ENCODE data around the gene PLCL1. TPM values are rescaled to one million over a fixed set of nuclear protein-coding genes. Genes with fewer than 3 reads are reported as not detected.

Gene PLCL1
- total and polyA plus RNA-seq, 10 of the 15 experiments (the other 5 are each of a cell fraction or from before 2014, with no cell fraction given), result 0.03 to 1.5 (median 0.22) TPM

- TF ChIP-seq SRF (IDR thresholded peaks at IDR 0.05; ENCODE audit: low read depth in 2 of 2, low read length in 2 of 2) (no peak), MTA3 (IDR thresholded peaks at IDR 0.05; ENCODE audit: borderline replicate concordance, low read length) (no peak), TCF7 (IDR thresholded peaks at IDR 0.05; ENCODE audit: borderline replicate concordance) (no peak), RBBP5 (conservative IDR thresholded peaks at IDR 0.05) (no peak), DPF2 (IDR thresholded peaks at IDR 0.05) (peak; percentile 98), CREM (IDR thresholded peaks at IDR 0.05; ENCODE audit: low read depth) (no peak), CHD1 (IDR thresholded peaks at IDR 0.05; ENCODE audit: low read depth, low read length) (no peak), EZH2 (IDR thresholded peaks at IDR 0.05; ENCODE audit: borderline replicate concordance, control insufficient read depth, low read depth, low read length) (no peak), CHD2 (IDR thresholded peaks at IDR 0.05; ENCODE audit: borderline replicate concordance, low read depth, low read length) (peak; percentile 89; the same call in 1 of the 2 replicates), USF2 (IDR thresholded peaks at IDR 0.05; ENCODE audit: borderline replicate concordance, low read depth, low read length) (no peak), USF1 (IDR thresholded peaks at IDR 0.05; ENCODE audit: borderline replicate concordance, extremely low read length, insufficient read depth, low read depth, low read length) (no peak), ESRRA (IDR thresholded peaks at IDR 0.05; ENCODE audit: low read length) (no peak), ASH2L (IDR thresholded peaks at IDR 0.05; ENCODE audit: borderline replicate concordance, low read depth) (no peak), LARP7 (IDR thresholded peaks at IDR 0.05) (peak; percentile 35), ZBED1 (IDR thresholded peaks at IDR 0.05; ENCODE audit: borderline replicate concordance) (no peak), SPI1 (IDR thresholded peaks at IDR 0.05; ENCODE audit: borderline replicate concordance, insufficient read depth, low read depth, low read length) (no peak), EP300 (IDR thresholded peaks at IDR 0.05; ENCODE audit: borderline replicate concordance in 1 of 2, control insufficient read depth in 1 of 2, low read depth in 2 of 2, low read length in 2 of 2) (no peak), BHLHE40 (IDR thresholded peaks at IDR 0.05; ENCODE audit: borderline replicate concordance in 1 of 2, low read depth in 2 of 2, low read length in 1 of 2) (peak in 1 of 2 experiments; percentile 7; a peak in 1 of 4 replicates), HDAC2 (IDR thresholded peaks at IDR 0.05) (no peak), E4F1 (IDR thresholded peaks at IDR 0.05; ENCODE audit: borderline replicate concordance, partially characterized antibody) (no peak), MEF2B (IDR thresholded peaks at IDR 0.05; ENCODE audit: partially characterized antibody, poor library complexity, severe bottlenecking) (no peak), MYB (IDR thresholded peaks at IDR 0.05; ENCODE audit: borderline replicate concordance, low read depth, low read length) (no peak), PML (IDR thresholded peaks at IDR 0.05; ENCODE audit: low read length) (no peak), SUZ12 (IDR thresholded peaks at IDR 0.05; ENCODE audit: unreplicated experiment) (no peak)
These were observed at the start of gene PLCL1 (continued) for GRCh38 chr2:197804049-197804757.
